ENCODE measurements around the gene LPAR4.

DNA sequence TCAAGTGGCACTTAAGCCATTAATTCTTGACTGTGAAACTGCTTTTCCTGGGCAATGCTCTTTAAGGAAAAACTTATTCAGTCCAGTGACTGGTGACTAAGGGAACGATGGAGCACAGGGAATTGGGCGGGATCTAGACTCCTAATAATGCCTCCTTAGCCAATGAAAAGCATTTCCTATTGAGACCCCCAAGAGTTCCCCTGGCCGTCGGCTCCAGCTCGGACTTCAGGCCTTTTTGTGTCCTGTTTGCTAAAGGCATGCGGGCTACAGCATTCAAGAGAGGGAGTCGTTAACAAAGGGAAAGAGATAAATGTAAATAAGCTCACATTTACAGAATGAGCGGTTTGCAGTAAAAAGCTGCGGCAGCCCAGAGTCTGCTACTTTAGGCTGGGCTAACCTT lies at the start of gene LPAR4:
- TF ChIP-seq, protein P1, sequence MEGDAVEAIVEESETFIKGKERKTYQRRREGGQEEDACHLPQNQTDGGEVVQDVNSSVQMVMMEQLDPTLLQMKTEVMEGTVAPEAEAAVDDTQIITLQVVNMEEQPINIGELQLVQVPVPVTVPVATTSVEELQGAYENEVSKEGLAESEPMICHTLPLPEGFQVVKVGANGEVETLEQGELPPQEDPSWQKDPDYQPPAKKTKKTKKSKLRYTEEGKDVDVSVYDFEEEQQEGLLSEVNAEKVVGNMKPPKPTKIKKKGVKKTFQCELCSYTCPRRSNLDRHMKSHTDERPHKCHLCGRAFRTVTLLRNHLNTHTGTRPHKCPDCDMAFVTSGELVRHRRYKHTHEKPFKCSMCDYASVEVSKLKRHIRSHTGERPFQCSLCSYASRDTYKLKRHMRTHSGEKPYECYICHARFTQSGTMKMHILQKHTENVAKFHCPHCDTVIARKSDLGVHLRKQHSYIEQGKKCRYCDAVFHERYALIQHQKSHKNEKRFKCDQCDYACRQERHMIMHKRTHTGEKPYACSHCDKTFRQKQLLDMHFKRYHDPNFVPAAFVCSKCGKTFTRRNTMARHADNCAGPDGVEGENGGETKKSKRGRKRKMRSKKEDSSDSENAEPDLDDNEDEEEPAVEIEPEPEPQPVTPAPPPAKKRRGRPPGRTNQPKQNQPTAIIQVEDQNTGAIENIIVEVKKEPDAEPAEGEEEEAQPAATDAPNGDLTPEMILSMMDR (IDR thresholded peaks at IDR 0.05) = no peak
- TF ChIP-seq POLR2A (IDR thresholded peaks at IDR 0.05) = no peak
